PC-3 (cell line): ENCODE measurements around the gene CYTH3. TPM values are rescaled to one million over a fixed set of nuclear protein-coding genes. Genes with fewer than 3 reads are reported as not detected.

ENCODE experiments used
- ATAC-seq: fragments of 200-7000 bp; cut with Tn5 transposase; 2 replicates; pipeline ENCODE4 v1.9.1; 2020; ENCODE audit warnings: mild to moderate bottlenecking, moderate library complexity
- BruUV-seq: library from RNA; stranded (reverse); fragments of 400-500 nt; replicated peaks from 2 replicates; lab custom pipeline; 2021; lab: Mats Ljungman, UMichigan
- CTCF ChIA-PET: fragments of 300-600 bp; sonication (Branson Sonifier 250); formaldehyde crosslinking; loops from one replicate; lab custom pipeline; 2022; ENCODE audit warnings: antibody characterized with exemption; lab: Charles Lee
- POLR2A ChIA-PET: fragments of 300-600 bp; sonication (Branson Sonifier 250); formaldehyde crosslinking; loops from one replicate; lab custom pipeline; 2022; ENCODE audit warnings: antibody characterized with exemption; ENCODE audit not compliant: unreplicated experiment; lab: Charles Lee
- DNase-seq: peaks from one replicate; pipeline ENCODE4 v3.0.0-alpha.2; 2015
- H2AFZ ChIP-seq: fragments of 300-600 bp; sonication (generic); 2 replicates; pipeline ENCODE4 v1.6.0; 2016; ENCODE audit warnings: antibody characterized with exemption, low read length
- H3F3A ChIP-seq: fragments of 300-600 bp; sonication (generic); one replicate; pipeline ENCODE4 v1.6.0; 2017; ENCODE audit warnings: antibody characterized with exemption, low read length, control low read depth, mild to moderate bottlenecking; ENCODE audit not compliant: unreplicated experiment
- H3K27ac ChIP-seq: fragments of 300-600 bp; sonication (generic); 2 replicates; pipeline ENCODE4 v1.5.1; 2016; ENCODE audit warnings: mild to moderate bottlenecking, low read length
- H3K27me3 ChIP-seq: fragments of 300-600 bp; sonication (generic); 2 replicates; pipeline ENCODE4 v1.6.1; 2016; ENCODE audit warnings: low read length, mixed read lengths
- H3K36me3 ChIP-seq: fragments of 300-600 bp; sonication (generic); 2 replicates; pipeline ENCODE4 v1.6.1; 2016; ENCODE audit warnings: low read depth, mixed run types, low read length, mixed read lengths
- H3K4me1 ChIP-seq: fragments of 300-600 bp; sonication (generic); 2 replicates; pipeline ENCODE4 v1.5.1; 2016; ENCODE audit warnings: low read length; ENCODE audit not compliant: insufficient read depth
- H3K4me2 ChIP-seq: fragments of 300-600 bp; sonication (generic); 2 replicates; pipeline ENCODE4 v1.6.0; 2016; ENCODE audit warnings: low read length
- H3K4me3 ChIP-seq: fragments of 300-600 bp; sonication (generic); 2 replicates; pipeline ENCODE4 v1.5.1; 2016; ENCODE audit warnings: mild to moderate bottlenecking, low read length, mixed read lengths
- H3K79me2 ChIP-seq: fragments of 300-600 bp; sonication (generic); 2 replicates; pipeline ENCODE4 v1.6.1; 2017; ENCODE audit warnings: low read length, mixed read lengths
- H3K9ac ChIP-seq: fragments of 300-600 bp; sonication (generic); 2 replicates; pipeline ENCODE4 v1.6.0; 2016; ENCODE audit warnings: mild to moderate bottlenecking, low read length
- H3K9me2 ChIP-seq: fragments of 300-600 bp; sonication (generic); replicated peaks from 2 replicates; pipeline ENCODE4 v1.6.1; 2016; ENCODE audit warnings: mixed run types, low read length, mixed read lengths
- H3K9me3 ChIP-seq: fragments of 300-600 bp; sonication (generic); 2 replicates; pipeline ENCODE4 v1.6.1; 2016; ENCODE audit warnings: low read length, mixed read lengths
- H4K20me1 ChIP-seq: fragments of 300-600 bp; sonication (generic); 2 replicates; pipeline ENCODE4 v1.6.1; 2016; ENCODE audit warnings: low read length, mixed read lengths
- EZH2 ChIP-seq: fragments of 300-600 bp; sonication (generic); IDR thresholded peaks from one replicate; pipeline ENCODE4 v1.6.1; 2017; ENCODE audit warnings: antibody characterized with exemption, mild to moderate bottlenecking, low read length; ENCODE audit not compliant: unreplicated experiment
- EZH2phosphoT487 ChIP-seq: fragments of 300-600 bp; sonication (generic); IDR thresholded peaks from 2 replicates; pipeline ENCODE4 v1.6.1; 2018; ENCODE audit warnings: mild to moderate bottlenecking, antibody characterized with exemption, low read length, borderline replicate concordance
- intact Hi-C: fragments of 100-400 bp; cut with micrococcal nuclease; formaldehyde crosslinking; loops from 2 replicates; pipeline ENCODE4 v1.9.0; 2023
- total RNA-seq: library from RNA; depleted of rRNA; stranded (reverse); fragments of >200 nt; gene quantifications from 2 replicates; pipeline ENCODE4 v1.2.3, GENCODE V29; 2014
- TF ChIP-seq, protein P1 (sequence below): fragments of 300-600 bp; sonication (generic); conservative IDR thresholded peaks from 2 replicates; pipeline ENCODE4 v1.5.1; 2017; ENCODE audit warnings: antibody characterized with exemption, low read depth, mild to moderate bottlenecking, low read length

The CYTH3 gene
- total RNA-seq, 1 experiment from 2014 or later = 23.1 TPM

DNA sequence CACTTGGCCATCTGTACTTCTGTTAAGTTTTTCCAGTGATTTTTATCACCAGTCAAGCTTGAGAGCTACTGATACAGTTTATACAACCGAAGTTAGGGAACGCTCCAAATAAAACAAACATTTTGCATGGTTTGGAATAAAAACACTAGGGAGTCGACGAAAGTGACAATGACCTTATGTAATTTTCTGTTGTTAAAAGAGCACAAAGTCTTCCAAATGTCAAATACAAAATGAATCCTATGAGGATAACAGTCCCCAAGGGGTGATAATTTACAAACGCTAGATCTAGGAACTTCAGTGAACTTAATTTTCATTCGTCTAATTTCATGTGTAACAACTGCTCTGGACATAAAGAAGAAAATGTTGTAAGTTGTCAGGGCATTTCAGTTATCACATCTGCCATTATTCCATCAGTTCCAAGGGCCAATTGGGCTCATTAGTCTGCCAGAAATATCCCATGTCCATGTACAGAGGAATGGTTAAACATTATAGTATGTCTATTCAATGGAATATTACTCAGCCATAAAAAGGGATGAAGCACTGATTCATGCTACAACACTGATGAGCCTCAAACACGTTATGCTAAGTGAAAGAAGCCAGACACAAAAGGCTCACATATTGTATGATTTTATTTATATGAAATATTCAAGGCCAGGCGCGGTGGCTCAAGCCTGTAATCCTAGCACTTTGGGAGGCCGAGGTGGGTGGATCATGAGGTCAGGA is 38.0 kb upstream of the CYTH3 start:
- no TSS peak for BruUV-seq
- DNase-seq (no peak), ATAC-seq (no peak)
- H3K9me2 ChIP-seq = no peaks in the 10 kb centered on the region
- H3K9me3 ChIP-seq = no peaks in the 10 kb centered on the region
- no peaks in the 10 kb centered on the region for H3F3A ChIP-seq
- no peak for TF ChIP-seq EZH2
- TF ChIP-seq, protein P1, sequence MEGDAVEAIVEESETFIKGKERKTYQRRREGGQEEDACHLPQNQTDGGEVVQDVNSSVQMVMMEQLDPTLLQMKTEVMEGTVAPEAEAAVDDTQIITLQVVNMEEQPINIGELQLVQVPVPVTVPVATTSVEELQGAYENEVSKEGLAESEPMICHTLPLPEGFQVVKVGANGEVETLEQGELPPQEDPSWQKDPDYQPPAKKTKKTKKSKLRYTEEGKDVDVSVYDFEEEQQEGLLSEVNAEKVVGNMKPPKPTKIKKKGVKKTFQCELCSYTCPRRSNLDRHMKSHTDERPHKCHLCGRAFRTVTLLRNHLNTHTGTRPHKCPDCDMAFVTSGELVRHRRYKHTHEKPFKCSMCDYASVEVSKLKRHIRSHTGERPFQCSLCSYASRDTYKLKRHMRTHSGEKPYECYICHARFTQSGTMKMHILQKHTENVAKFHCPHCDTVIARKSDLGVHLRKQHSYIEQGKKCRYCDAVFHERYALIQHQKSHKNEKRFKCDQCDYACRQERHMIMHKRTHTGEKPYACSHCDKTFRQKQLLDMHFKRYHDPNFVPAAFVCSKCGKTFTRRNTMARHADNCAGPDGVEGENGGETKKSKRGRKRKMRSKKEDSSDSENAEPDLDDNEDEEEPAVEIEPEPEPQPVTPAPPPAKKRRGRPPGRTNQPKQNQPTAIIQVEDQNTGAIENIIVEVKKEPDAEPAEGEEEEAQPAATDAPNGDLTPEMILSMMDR = no peak
- no peak overlapping the region for H3K27ac ChIP-seq
- H3K27me3 ChIP-seq = no peaks in the 10 kb centered on the region
- H3K4me1 ChIP-seq = peaks cover 20% of the 10 kb centered on the region
- ChIA-PET CTCF (no interaction called here), POLR2A (interaction anchor here (0.6 kb wide), 1 partner anchor 69 kb away, joined by 3 read pairs; no protein-coding TSS in a partner anchor)
- no peaks in the 10 kb centered on the region for H4K20me1 ChIP-seq
- no peak overlapping the region for H2AFZ ChIP-seq
- no peak overlapping the region for H3K9ac ChIP-seq
- no peak overlapping the region for H3K4me3 ChIP-seq
- intact Hi-C loops = no loop called here
- no peaks in the 10 kb centered on the region for H3K79me2 ChIP-seq
- no peaks in the 10 kb centered on the region for H3K36me3 ChIP-seq
- H3K4me2 ChIP-seq = no peak overlapping the region

- ATAC-seq (no peak), DNase-seq (no peak)
- intact Hi-C loops = loop anchor here (2.0 to 5.0 kb wide), 2 partner anchors 23 to 35 kb away; partner anchors contain the start of gene CYTH3
- BruUV-seq = no TSS peak
- Histone ChIP-seq H3F3A (no peaks in the 10 kb centered on the region), H3K4me3 (no peak overlapping the region), H2AFZ (peak overlapping the region; percentile 49), H4K20me1 (no peaks in the 10 kb centered on the region), H3K36me3 (no peaks in the 10 kb centered on the region), H3K27ac (no peak overlapping the region), H3K9me2 (no peaks in the 10 kb centered on the region), H3K9ac (no peak overlapping the region), H3K4me2 (no peak overlapping the region), H3K4me1 (peaks cover 20% of the 10 kb centered on the region), H3K79me2 (no peaks in the 10 kb centered on the region), H3K9me3 (no peaks in the 10 kb centered on the region), H3K27me3 (no peaks in the 10 kb centered on the region)
- ChIA-PET CTCF (no interaction called here), POLR2A (no interaction called here)
- TF ChIP-seq EZH2 = no peak
- no peak for TF ChIP-seq EZH2phosphoT487
- TF ChIP-seq, protein P1 = no peak
Observed at GRCh38 chr7:6307762-6308161, 35.3 kb upstream of the CYTH3 start.

DNA sequence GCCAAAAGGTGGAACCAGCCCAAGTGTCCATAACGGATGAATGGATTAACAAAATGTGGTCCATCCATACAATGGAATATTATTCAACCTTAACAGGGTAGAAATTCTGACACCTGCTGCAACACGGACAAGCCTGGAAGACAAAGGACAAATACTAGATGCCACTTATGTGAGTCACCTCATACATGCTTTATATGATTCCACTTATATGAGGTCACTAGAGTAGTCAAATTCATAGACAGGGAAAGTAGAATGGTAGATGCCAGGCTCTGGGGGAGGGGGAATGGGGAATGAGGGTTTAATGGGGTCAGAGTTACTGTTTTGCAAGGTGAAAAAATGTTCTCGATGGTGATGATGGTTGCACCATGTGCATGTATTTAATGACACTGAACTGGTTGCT is 34.0 kb upstream of the CYTH3 start:
- Histone ChIP-seq H3K4me1 (peaks cover 20% of the 10 kb centered on the region), H4K20me1 (no peaks in the 10 kb centered on the region), H2AFZ (no peak overlapping the region), H3K4me2 (peak overlapping the region; percentile 16), H3K9me2 (no peaks in the 10 kb centered on the region), H3K9me3 (no peaks in the 10 kb centered on the region), H3F3A (no peaks in the 10 kb centered on the region), H3K36me3 (no peaks in the 10 kb centered on the region), H3K4me3 (no peak overlapping the region), H3K79me2 (no peaks in the 10 kb centered on the region), H3K27me3 (no peaks in the 10 kb centered on the region), H3K9ac (no peak overlapping the region), H3K27ac (no peak overlapping the region)
- ChIA-PET POLR2A (no interaction called here), CTCF (interaction anchor here (0.7 kb wide), 1 partner anchor 43 kb away, joined by 3 read pairs; no protein-coding TSS in a partner anchor)
- no TSS peak for BruUV-seq
- intact Hi-C loops = loop anchor here (2.0 to 5.0 kb wide), 2 partner anchors 22 to 34 kb away; partner anchors contain the start of gene CYTH3
- DNase-seq (peak; percentile 87), ATAC-seq (peak; percentile 99)
- no peak for TF ChIP-seq EZH2
- TF ChIP-seq, protein P1 = no peak
- no peak for TF ChIP-seq EZH2phosphoT487
